Suprapubic skin (tissue), 4 donors: Measurements from ENCODE around the gene NFX1. TPM values are rescaled to one million over a fixed set of nuclear protein-coding genes. Genes with fewer than 3 reads are reported as not detected.
"Not testable (repeated sequence)": the region's sequence is repeated elsewhere in the genome, so short reads cannot be mapped to it uniquely, and the experiment has no call there.

Source experiments
- DNase-seq, 2 donors: peaks; one replicate each; pipeline ENCODE4 v3.0.0-alpha.2; 2019; ENCODE audit warnings: low spot score in 2 of 2
- H3K27ac ChIP-seq: fragments of 200-600 bp; sonication (generic); one replicate; pipeline ENCODE4 v1.5.1; 2019
- H3K27me3 ChIP-seq: fragments of 200-600 bp; sonication (generic); one replicate; pipeline ENCODE4 v1.5.1; 2019
- H3K36me3 ChIP-seq: fragments of 200-600 bp; sonication (generic); one replicate; pipeline ENCODE4 v1.5.1; 2019
- H3K4me1 ChIP-seq: fragments of 200-600 bp; sonication (generic); one replicate; pipeline ENCODE4 v1.5.1; 2019
- H3K4me3 ChIP-seq: fragments of 200-600 bp; sonication (generic); one replicate; pipeline ENCODE4 v1.5.1; 2019; ENCODE audit warnings: mild to moderate bottlenecking
- H3K9me3 ChIP-seq: fragments of 200-600 bp; sonication (generic); one replicate; pipeline ENCODE4 v1.5.1; 2019
- EP300 ChIP-seq: sonication (generic); formaldehyde crosslinking; IDR thresholded peaks from one replicate; pipeline ENCODE4 v1.6.1; 2017; ENCODE audit warnings: antibody characterized with exemption
- POLR2A ChIP-seq, 2 donors: fragments of 450-650 bp; IDR thresholded peaks; one replicate each; pipeline ENCODE4 v1.6.1; 2017; ENCODE audit warnings: antibody characterized with exemption in 2 of 2, mild to moderate bottlenecking in 2 of 2, moderate library complexity in 2 of 2
- POLR2AphosphoS5 ChIP-seq, 3 donors: sonication (generic); formaldehyde crosslinking; IDR thresholded peaks; one replicate each; pipeline ENCODE4 v1.6.1; 2017; ENCODE audit warnings: antibody characterized with exemption in 3 of 3
- WGBS: methylation state at CpG from one replicate; pipeline ENCODE4 v1.1.5; 2018; 5-methylcytosine and 5-hydroxymethylcytosine counted together
- total RNA-seq, 4 donors: library from RNA; depleted of rRNA; stranded (reverse); fragments of >200 nt; gene quantifications; one replicate each; pipeline ENCODE4 v1.1.0, GENCODE V29; 2016
- TF ChIP-seq, protein P1 (sequence below), 2 donors: fragments of 200-600 bp in 1 of 2; fragments of 450-650 bp in 1 of 2; sonication (generic) in 1 of 2; IDR thresholded peaks; one replicate each; pipeline ENCODE4 v1.5.1; 2016 to 2019; ENCODE audit warnings: antibody characterized with exemption in 2 of 2, mild to moderate bottlenecking in 1 of 2, moderate library complexity in 1 of 2

Gene NFX1
- total RNA-seq, 4 donors from 2014 or later: 42.0 to 91.4 (median 46.0) TPM

GRCh38 chr9:33351547-33351946 lies 61.2 kb downstream of the NFX1 start:
- Histone ChIP-seq H3K27me3 (no peaks in the 10 kb centered on the region), H3K27ac (no peak overlapping the region), H3K9me3 (no peaks in the 10 kb centered on the region), H3K4me3 (no peak overlapping the region), H3K36me3 (peaks cover 47% of the 10 kb centered on the region), H3K4me1 (peaks cover 13% of the 10 kb centered on the region)
- no peak for DNase-seq
- TF ChIP-seq EP300 (no peak), POLR2A (IDR thresholded peaks at IDR 0.05) (no peak), POLR2AphosphoS5 (IDR thresholded peaks at IDR 0.05) (no peak)
- TF ChIP-seq, protein P1, sequence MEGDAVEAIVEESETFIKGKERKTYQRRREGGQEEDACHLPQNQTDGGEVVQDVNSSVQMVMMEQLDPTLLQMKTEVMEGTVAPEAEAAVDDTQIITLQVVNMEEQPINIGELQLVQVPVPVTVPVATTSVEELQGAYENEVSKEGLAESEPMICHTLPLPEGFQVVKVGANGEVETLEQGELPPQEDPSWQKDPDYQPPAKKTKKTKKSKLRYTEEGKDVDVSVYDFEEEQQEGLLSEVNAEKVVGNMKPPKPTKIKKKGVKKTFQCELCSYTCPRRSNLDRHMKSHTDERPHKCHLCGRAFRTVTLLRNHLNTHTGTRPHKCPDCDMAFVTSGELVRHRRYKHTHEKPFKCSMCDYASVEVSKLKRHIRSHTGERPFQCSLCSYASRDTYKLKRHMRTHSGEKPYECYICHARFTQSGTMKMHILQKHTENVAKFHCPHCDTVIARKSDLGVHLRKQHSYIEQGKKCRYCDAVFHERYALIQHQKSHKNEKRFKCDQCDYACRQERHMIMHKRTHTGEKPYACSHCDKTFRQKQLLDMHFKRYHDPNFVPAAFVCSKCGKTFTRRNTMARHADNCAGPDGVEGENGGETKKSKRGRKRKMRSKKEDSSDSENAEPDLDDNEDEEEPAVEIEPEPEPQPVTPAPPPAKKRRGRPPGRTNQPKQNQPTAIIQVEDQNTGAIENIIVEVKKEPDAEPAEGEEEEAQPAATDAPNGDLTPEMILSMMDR (IDR thresholded peaks at IDR 0.05): no peak
- WGBS: 100% methylated on average over 3 of the region's 4 CpGs

DNA sequence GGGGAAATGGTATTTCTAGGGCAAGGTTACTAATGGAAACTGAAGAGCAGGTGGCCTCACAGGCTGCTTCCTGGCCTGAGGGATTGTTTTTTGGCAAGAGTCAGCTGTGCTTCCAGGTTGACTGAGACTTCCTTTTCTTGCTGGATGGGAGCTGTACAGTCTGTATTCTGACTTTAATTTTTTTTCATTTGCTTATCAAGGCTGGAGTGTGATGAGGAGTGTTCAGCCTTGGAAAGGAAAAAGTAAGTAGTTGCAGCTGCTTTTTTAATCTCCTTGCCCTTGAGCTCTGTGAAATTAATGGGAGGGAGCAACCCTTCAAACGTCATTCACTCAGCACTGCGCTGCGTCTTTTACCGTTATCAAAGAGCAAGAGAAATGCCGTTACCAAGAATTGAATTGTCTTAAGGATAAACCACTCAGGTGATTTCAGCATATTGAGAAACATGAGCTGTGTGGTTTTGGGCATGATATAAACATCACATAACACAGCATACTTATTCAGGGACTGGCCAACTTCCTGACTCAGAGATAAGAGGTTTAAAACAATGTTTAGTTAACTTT lies 64.4 kb downstream of the NFX1 start:
- Histone ChIP-seq H3K4me1 (peaks cover 12% of the 10 kb centered on the region), H3K36me3 (peaks cover 21% of the 10 kb centered on the region), H3K4me3 (no peak overlapping the region), H3K9me3 (no peaks in the 10 kb centered on the region), H3K27me3 (no peaks in the 10 kb centered on the region), H3K27ac (no peak overlapping the region)
- TF ChIP-seq POLR2AphosphoS5 (IDR thresholded peaks at IDR 0.05) (no peak), EP300 (no peak), POLR2A (IDR thresholded peaks at IDR 0.05) (no peak)
- TF ChIP-seq, protein P1 (IDR thresholded peaks at IDR 0.05): no peak
- no peak for DNase-seq
- WGBS: 67% methylated on average over 5 of the region's 5 CpGs

DNA sequence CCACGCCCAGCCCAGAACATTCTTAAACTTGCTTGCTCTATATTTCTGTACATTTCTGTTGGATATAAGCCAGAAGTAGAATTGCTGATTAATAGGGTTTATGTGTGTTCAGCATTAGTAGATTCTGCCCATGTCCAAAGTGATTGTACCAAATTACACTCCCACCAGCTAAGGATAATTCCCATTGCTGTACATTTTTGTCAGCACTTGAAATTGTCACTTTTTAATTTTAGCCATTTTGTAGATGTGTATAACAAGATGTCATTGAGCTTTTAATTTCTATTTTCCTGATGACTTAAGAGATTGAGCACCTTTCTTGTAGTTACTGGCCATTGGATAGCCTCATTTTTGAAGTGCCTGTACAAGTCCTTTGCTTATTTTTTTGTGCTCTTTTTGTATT lies 65.6 kb downstream of the NFX1 start:
- peaks cover 1% of the 10 kb centered on the region for H3K4me1 ChIP-seq
- H3K27me3 ChIP-seq: no peaks in the 10 kb centered on the region
- TF ChIP-seq EP300 (no peak), POLR2AphosphoS5 (IDR thresholded peaks at IDR 0.05) (no peak), POLR2A (IDR thresholded peaks at IDR 0.05) (no peak)
- TF ChIP-seq, protein P1 (IDR thresholded peaks at IDR 0.05): no peak
- no peaks in the 10 kb centered on the region for H3K9me3 ChIP-seq
- H3K4me3 ChIP-seq: no peak overlapping the region
- H3K36me3 ChIP-seq: peaks cover 21% of the 10 kb centered on the region
- no peak for DNase-seq
- WGBS: 90% methylated on average over 1 of the region's 1 CpG
- H3K27ac ChIP-seq: no peak overlapping the region

DNA sequence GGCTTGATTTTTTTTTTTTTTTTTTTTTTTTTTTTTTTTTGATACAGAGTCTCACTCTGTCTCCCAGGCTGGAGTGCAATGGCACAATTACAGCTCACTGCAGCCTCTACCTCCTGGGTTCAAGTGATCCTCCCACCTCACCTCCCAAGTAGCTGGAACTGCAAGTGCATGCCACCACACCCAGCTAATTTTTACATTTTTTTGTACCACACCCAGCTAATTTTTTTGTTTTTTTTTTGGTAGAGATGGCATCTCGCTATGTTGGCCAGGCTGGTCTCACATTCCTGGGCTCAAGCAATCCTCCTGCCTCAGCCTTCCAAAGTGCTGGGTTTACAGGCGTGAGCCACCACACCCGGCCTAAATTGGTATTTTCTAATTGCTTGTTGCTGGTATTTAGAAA lies 68.3 kb downstream of the NFX1 start:
- H3K36me3 ChIP-seq: peaks cover 30% of the 10 kb centered on the region
- H3K4me1 ChIP-seq, DNase-seq, H3K4me3 ChIP-seq, H3K27me3 ChIP-seq, H3K27ac ChIP-seq, H3K9me3 ChIP-seq: not testable (repeated sequence)
- 92% methylated on average over 3 of the region's 3 CpGs for WGBS

DNA sequence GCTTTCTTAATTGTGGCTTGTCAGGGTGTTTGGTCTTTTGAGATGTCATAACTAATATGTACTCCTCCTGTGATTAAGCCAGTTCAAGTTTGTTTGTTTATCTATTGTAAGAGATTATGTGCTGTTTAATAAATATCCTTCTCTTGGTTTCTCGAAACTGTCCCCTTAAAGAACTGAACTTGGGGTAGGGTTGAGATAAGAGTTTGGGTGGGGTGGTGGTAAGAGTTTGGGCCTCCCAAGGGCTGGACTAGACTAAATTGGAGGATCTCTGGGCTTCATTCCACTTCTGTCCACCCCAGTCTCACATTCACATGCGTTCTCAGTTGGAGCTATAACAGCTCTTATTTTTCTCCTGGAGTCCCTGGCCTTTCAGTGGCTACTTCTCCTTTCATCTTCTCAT lies 73.8 kb downstream of the NFX1 start:
- peaks cover 61% of the 10 kb centered on the region for H3K36me3 ChIP-seq
- 93% methylated on average over 2 of the region's 2 CpGs for WGBS
- H3K9me3 ChIP-seq: no peaks in the 10 kb centered on the region

DNA sequence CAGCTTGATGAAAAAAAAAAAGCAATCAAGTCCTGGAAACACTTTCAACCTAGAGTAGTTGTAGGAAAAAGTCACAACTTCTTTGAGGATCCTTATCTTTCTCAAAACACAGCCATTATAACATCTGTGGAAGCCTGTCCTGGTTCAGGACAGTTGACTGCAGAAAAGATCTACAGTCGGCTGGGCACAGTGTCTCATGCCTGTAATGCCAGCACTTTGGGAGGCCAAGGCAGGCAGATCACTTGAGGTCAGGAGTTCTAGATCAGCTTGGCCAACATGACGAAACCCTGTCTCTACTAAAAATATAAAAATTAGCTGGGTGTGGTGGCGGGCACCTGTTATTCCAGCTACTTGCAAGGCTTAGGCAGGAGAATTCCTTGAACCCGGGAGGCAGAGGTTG lies 74.5 kb downstream of the NFX1 start:
- 100% methylated on average over 4 of the region's 4 CpGs for WGBS
- DNase-seq: not testable (repeated sequence)
- peaks cover 67% of the 10 kb centered on the region for H3K36me3 ChIP-seq

More for the DNA sequence above, 73.8 kb downstream of the NFX1 start:
- no peak for DNase-seq
- Histone ChIP-seq H3K4me3 (no peak overlapping the region), H3K4me1 (no peaks in the 10 kb centered on the region), H3K27me3 (no peaks in the 10 kb centered on the region), H3K27ac (no peak overlapping the region)
- TF ChIP-seq, protein P1 (IDR thresholded peaks at IDR 0.05): no peak
- TF ChIP-seq EP300 (no peak), POLR2A (IDR thresholded peaks at IDR 0.05) (no peak), POLR2AphosphoS5 (IDR thresholded peaks at IDR 0.05) (no peak)

More for the DNA sequence above, 74.5 kb downstream of the NFX1 start:
- H3K27ac ChIP-seq, H3K4me1 ChIP-seq, H3K9me3 ChIP-seq, H3K27me3 ChIP-seq, H3K4me3 ChIP-seq: not testable (repeated sequence)
